GM03348 (cell line): Measurements from ENCODE around the gene ACADVL.
"Not testable (repeated sequence)": the region's sequence is repeated elsewhere in the genome, so short reads cannot be mapped to it uniquely, and the experiment has no call there.

ENCODE experiments used
- DNase-seq: peaks from one replicate; pipeline ENCODE4 v3.0.0; 2012; ENCODE audit warnings: low spot score

ACADVL gene

GRCh38 chr17:7235693-7236665, 16.2 kb downstream of the ACADVL start:
- no peak for DNase-seq

- DNase-seq: no peak
Observed at GRCh38 chr17:7236808-7237207, 17.1 kb downstream of the ACADVL start.

- no peak for DNase-seq
Observed at GRCh38 chr17:7237266-7237760, 17.6 kb downstream of the ACADVL start.

GRCh38 chr17:7237761-7238419, 18.2 kb downstream of the ACADVL start:
- DNase-seq: peak; percentile 87

GRCh38 chr17:7238420-7239090, 18.8 kb downstream of the ACADVL start:
- DNase-seq: peak; percentile 50

GRCh38 chr17:7239091-7240027, 19.6 kb downstream of the ACADVL start, which contains the start of gene PHF23:
Gene PHF23, minus strand, starts transcription at chr17:7239457. Its CDS starts 178 bp downstream, at chr17:7239279.
- DNase-seq: peak; percentile 99

- DNase-seq: no peak
Observed at GRCh38 chr17:7240375-7240774, 20.6 kb downstream of the ACADVL start.

GRCh38 chr17:7241090-7241733, 21.5 kb downstream of the ACADVL start:
- no peak for DNase-seq

- DNase-seq: peak; percentile 92
Observed at GRCh38 chr17:7241783-7242716, 22.3 kb downstream of the ACADVL start, which contains the start of gene GABARAP. Gene GABARAP, minus strand, starts transcription at chr17:7242449. Its CDS starts 119 bp downstream, at chr17:7242330.

- peak; percentile 92 for DNase-seq
Observed at GRCh38 chr17:7242717-7243452, 23.1 kb downstream of the ACADVL start.

GRCh38 chr17:7243453-7243729, 23.7 kb downstream of the ACADVL start:
- DNase-seq: no peak

GRCh38 chr17:7243838-7244237, 24.1 kb downstream of the ACADVL start:
- DNase-seq: not testable (repeated sequence)

- no peak for DNase-seq
Observed at GRCh38 chr17:7246779-7247178, 27.0 kb downstream of the ACADVL start.

- DNase-seq: no peak
Observed at GRCh38 chr17:7248796-7249195, 29.1 kb downstream of the ACADVL start.

GRCh38 chr17:7249214-7249613, 29.5 kb downstream of the ACADVL start:
- DNase-seq: no peak

- no peak for DNase-seq
Observed at GRCh38 chr17:7249830-7250229, 30.1 kb downstream of the ACADVL start.

GRCh38 chr17:7250695-7251627, 31.2 kb downstream of the ACADVL start:
- DNase-seq: no peak
